Stimulated activated CD4-positive, alpha-beta T cell treated with anti-CD3 and anti-CD28 coated beads, Interleukin-1b, Interleukin-23, amount 100 ng/mL, for 48 hours (primary cell): Measurements from ENCODE around the gene HDAC9.

Source experiments
- DNase-seq: peaks from one replicate; pipeline ENCODE4 v3.0.0-alpha.2; 2020

The HDAC9 gene

DNA sequence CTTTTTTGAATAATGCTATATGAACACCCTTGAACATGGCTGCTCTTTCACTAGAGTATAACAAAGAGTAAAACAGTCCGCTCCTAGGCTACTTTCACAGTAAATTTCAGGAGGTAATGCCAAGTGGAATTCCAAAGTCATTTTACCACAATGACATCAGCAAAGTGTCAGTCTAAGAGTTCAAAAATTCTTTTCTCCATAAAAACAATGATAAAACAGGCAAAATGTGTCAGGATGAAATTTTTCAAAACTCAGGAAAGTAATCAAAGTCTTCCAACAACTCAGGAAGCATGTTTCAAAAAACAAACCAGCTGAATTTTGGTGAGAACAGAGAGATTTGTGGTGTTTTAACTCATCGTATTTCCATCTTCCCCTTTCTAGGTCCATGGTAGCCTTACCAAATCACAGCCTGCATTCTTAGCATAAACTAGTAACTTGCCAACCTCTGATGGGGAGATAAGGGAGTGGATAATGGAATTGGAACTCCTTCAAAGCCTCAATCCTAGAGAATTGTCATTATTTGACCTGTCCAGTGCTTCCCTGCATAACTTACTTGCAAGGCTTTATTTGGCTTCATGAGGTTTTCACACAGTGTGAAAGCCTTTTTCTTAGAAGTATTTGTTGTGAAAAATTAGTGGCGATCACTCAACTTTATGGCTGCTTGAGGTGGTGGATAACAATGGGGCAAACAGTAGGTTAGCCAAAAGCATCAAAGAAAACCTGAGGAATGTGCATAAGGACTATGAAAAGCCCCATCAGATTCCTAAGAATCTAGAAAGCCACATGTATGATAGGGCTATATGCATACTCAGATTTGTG is 302.7 kb downstream of the HDAC9 start:
- DNase-seq: no peak

DNA sequence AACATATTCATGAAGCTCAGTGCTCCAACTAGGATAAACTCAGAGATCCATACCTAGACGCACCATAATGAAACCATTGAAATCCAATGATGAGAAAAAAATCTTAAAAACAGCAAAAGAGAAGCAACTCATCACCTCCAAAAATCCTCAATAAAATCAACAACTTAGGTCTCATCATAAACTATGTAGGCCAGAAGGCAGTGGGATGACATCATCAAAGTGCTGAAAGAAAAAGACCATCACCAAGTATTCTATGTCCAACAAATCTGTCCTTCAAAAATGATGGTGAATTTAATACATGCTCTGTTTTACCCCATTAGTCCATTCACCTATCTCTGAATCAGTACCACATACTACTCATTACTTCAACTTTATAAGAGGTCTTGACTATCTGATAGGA is 304.4 kb downstream of the HDAC9 start:
- no peak for DNase-seq

DNA sequence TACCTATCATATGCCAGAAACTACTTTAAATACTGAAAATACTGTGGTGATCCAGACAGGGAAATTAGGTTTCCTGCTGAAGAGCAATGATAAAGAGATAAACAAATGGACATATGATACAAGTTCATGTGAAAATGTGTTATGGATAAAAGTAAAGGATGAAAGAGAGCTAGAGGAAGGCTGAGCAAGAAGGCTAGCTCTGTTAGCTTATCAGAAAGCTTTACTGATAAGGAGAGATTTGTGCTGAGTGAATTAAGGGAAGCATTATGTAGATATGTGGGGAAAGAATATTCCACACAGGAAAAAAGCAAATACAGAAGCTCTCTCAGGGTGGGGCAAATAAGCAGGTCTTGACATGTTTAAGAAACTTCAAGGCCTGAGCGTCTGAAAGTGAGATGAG is 308.4 kb downstream of the HDAC9 start:
- no peak for DNase-seq

DNA sequence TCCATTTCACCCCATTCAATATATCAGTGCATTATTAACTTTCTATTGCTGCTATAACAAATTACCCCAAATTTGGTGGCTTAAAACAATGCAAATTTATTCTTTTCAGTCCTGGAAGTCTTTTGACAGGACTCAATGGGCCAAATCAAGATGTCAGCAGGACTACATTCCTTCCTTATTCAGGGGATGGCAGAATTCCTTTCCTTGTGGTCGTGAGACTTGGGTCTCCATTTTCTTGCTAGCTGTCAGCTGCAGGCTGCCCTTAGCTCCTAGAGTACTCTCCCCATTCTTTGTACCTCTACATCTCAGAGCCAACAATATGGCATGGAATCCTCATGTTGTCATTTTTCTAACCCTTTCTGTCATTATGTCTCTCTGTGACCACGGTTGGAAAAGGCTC is 310.6 kb downstream of the HDAC9 start:
- no peak for DNase-seq

DNA sequence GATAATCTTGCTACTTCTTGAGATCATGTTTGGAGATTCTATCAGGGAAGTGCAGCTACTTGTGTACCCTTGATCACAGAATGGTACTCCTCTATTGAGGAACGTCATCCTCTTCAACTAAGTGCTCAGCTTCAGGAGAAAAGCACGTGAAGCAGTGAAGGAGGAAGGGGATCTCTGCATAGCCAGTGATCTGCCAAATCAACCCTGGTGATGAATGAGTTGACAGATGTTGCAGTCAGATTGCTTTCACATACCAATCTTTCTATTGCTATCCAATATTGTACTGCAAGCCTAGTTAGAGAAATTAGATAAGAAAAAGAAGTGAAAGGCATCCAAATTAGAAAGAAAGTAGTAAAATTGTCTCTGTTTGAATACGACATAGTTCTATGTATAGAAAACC is 312.5 kb downstream of the HDAC9 start:
- no peak for DNase-seq

DNA sequence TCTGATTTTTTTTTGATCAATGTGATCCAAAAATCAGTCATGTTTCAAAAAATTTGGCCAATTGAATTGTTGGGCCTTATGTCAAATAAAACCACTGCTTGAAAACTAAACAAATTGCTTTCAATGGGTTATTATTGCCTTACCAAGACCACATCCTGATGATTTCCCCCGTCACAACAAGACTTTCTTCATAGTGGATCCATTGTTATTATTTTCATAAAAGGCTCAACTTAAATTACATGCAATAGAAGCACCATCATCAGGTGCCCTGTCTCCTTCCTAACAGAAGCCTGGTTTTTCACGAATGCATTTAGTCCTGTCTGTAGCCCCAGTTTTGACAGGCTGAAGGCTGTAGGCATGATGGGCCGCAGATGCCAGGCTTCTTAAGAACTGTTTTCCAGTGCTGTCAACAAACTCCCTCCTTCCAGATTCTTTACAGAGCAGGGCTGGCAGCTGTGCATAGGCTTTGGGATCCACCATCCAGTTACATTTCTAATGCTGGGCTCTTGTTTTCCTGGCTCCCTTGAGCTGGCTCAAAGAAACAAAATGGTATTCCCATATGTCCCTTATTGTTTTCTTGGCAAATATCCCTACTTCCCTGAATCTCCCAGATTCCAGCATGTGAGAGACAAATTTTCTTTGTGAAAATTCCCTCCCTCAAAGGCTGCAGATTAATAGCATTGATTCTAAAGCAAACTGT is 319.9 kb downstream of the HDAC9 start:
- no peak for DNase-seq

DNA sequence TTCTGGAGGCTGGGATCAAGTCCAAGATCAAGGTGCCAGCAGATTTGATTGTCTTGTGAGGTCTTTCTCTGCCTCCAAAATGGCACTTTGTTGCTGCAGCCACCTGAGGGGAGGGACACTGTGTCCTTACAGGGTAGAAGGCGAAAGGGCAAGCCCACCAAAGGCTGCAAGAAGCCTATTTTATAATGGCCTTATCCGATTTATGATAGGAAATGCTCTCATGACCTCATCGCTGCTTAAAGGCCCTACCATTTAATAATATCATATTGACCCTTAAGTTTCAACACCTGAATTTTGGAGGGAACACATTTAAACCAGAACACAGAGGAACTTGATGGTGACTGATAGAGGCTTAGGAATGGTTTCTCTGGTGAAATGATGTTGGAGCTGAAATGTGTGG is 325.4 kb downstream of the HDAC9 start:
- DNase-seq: no peak

DNA sequence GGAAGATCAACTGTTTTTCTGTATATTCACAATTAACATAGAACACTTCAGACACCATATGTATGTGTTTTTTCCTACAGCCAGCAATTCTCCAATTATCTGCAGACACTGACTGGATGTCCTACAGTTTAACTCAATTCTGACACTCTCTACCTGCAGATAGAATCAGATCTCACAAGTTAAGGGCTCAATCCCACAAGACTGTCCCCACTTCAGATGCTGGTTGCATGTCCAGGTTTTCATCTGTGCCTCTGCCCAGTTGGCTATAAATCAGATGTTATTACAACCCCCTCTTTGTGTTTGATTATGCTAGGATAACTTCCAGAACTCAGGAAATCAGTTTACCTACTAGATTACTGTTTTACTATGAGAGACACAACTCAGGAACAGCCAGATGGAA is 326.0 kb downstream of the HDAC9 start:
- no peak for DNase-seq

DNA sequence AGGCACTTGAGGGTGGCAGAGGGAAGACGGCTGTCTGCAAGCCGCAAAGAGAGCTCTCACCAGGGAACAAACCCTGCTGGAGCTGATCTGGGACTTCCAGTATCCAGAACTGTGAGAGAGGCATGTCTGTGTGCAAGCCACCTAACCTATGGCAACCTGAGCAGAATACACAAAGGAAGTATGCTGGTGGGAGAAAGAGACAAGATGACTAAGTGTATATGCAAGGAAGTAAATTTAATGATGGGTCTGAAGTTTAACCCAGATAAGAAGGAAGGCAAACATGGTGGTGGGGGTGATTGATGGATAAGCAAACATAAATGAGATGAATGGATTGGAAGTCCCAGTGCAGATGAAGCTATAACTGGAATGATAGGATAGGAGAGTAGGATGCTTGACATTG is 328.6 kb downstream of the HDAC9 start:
- no peak for DNase-seq

DNA sequence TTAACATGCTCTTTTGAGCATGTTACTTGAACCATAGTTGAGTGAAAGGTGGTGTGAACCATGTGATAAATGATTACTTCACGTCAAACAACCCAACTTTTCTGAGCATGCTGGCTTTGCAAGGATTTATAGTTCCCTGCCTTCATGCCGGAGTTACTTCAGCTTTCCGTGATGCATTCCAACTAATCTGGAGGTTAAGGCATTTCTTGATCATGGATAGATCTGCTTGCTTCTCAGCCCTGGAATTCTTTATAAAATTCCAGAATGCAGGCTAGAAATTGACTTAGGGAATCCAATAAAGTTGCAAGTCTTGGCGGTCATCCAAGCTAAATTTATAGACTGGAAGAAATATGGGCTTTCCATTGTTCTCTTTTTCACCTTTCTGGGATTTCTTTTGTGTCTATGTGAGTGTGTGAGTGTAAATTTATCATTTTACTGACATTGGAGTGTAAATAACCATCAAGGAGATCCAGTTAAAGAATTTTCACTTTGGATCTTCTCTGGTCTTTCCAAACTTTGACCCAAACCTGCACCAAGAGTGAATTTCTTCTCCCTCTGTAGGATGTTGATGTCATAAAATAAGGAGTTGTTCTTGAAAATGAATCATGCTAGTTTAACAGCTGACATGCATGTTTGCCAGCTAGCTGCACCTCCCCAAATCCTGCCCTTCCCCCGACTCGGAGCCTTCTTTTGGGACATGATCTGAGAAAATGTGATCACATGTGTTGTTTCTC is 332.9 kb downstream of the HDAC9 start:
- no peak for DNase-seq

DNA sequence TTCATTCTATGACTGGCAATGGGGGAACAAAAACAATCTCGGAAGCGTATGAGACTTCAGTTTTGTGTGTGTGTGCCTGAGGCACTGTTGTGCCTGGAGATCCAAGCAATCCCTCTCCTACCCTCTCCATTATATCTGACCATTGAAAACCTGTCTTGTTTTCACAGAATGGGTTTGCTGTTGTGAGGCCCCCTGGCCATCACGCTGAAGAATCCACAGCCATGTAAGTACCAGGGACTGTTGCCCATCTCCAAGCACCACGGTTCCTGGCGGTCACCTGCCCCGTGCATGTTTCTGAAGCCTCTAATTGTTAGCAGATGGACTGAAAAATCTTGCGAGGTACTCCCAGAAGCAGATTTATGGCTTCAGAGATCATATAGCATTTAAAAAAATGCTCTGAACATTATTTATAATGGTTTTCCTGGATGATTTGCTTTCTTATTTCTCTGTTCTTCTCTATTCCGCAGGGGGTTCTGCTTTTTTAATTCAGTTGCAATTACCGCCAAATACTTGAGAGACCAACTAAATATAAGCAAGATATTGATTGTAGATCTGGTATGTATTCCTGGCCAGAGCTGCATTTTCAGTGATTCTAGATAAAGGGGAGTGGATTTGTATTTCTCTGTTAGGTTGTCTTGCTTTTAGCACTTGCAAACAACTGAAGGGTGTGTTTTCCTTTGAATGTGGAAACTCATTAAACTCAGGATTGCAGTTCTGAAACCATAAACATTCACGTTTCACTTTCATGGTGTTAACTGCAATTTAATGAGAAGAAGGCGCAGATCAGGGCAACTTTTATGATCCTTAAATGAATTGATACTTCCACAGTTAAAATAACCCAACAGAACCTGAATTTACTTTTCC is 333.7 kb downstream of the HDAC9 start:
- no peak for DNase-seq

DNA sequence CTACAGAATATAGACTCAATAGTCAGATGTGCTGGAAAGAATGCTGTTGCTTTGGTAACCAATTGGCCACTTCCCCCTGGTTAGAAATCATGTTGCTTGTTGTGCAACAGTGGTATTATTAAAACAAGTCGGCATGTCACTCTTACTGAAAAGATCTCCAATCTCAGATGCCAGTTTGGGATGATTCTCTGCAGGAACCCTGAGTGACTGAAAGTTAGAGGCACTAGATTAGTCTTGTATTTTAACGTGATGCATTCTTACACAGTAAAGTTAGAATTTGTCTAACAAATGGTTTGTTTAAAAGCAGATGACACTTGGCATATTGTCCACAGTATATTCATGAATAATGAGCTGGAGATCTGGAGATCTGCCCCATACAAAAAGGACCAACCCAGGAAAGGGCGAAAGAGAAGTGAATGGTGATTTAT is 334.3 kb downstream of the HDAC9 start:
- DNase-seq: no peak

DNA sequence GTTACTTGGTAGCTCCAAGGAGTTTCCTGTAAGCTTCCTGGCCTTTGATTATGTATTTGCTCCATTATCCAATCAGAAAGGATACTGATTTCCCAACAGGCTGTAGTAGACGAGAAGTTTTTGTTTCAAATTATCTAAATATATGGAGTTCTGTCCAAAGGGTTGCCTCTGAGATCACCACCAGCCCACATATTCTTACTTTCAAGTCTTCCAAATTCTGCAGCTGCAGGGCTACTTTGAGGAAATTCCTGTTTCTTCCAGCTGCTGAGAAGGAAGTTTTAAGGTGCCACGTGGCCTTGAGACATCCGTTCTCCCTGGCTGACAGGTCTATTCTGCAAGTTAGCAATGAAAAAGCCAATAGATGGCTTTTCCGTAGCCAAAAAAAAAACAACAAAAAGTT is 335.9 kb downstream of the HDAC9 start:
- no peak for DNase-seq

DNA sequence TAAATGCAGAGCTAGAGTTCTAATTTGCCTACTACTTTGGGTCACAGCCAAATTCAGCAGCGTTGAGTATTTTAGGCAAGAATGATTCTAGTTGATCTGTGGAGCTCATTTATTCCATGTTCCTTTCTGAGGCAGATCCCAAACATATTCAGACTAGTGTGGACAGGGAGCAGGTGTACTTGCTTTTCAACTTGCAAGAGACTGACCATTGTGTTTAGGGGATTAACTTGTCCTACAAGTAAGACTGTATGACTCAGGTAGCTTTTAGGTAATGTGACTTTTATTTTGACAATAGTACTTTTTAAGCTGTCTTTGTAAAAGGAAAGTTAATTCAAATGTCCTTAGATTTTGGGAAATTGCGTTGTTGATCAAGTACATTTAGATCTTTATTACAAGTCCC is 336.4 kb downstream of the HDAC9 start:
- DNase-seq: no peak

DNA sequence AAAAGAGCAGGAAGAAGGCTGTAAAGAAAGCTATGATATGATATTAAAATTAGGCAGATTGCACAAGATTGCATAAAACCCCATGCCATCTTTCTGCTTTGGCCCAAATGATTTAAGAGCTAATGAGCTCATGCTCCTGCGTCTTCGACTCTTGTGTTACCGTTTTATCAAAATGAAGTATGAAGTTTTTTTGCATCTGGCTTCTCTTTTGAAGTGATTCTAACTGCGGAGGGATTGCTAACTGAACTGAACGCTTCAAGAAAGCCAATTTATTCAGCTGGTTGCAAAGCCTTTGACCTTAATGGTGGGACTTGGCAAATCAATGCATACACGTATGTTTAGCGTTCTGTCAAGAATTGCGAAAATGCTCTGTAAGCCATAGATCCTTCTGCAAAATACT is 339.0 kb downstream of the HDAC9 start:
- no peak for DNase-seq

DNA sequence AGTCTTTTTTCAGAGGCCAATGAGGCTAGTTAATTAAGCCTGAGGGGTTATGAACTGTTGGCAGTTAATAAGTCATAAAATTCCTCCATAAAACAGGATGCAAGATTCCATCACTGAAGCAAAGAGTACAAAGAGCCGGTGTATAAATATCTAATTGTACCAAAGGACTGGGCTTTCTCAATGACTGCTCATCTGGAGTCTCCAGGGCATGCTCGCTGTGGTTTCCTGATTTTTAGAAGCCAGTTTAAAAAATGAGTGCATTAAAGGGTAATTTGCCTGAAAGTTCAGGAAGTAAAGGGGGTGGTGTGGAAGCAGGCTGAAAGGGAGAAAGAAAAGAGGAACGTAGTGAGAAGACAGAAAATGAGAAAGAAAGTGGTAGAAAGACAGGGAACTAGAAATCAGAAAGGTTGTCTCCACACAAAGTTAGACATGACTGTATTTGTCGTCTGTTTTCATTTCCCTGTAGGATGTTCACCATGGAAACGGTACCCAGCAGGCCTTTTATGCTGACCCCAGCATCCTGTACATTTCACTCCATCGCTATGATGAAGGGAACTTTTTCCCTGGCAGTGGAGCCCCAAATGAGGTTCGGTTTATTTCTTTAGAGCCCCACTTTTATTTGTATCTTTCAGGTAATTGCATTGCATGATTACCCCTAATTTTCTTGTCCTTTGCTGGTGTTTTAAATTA is 339.6 kb downstream of the HDAC9 start:
- DNase-seq: no peak

DNA sequence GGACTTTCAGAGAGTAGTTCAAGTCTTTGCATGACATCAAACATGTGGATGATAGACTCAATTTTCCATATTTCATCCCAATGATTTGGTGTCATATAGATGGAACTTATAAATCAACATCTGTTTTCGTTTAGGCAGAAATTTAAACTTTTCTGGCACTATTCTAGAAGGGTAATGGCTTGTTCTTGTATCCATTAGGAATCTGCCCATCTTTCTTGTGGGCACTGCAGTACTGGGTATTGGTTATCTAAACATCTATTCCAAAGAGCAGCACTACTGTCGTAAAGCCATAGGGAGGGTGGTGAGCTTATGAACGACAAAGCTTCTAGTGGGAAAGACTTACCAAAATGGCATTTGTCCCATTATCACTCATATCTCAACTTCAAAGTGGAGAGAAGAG is 348.4 kb downstream of the HDAC9 start:
- DNase-seq: no peak

DNA sequence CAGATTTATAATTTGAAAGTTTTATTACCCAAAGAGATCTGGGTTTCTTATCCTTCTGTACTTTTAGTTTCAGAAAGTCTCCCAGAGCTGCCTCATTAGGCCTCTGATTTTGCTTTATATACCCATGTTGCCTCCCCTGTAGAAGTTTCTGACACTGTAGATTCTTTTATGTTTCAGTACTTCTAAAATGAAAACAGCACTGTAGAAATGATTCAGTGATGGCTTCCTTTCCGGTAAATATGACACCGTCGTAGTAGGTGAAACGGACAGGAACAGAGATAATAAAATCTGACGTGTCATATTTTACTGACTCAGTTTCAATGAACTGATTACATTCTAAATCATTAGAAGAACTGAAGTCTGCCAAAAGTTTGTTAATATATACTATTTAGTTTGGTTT is 349.2 kb downstream of the HDAC9 start:
- DNase-seq: no peak

DNA sequence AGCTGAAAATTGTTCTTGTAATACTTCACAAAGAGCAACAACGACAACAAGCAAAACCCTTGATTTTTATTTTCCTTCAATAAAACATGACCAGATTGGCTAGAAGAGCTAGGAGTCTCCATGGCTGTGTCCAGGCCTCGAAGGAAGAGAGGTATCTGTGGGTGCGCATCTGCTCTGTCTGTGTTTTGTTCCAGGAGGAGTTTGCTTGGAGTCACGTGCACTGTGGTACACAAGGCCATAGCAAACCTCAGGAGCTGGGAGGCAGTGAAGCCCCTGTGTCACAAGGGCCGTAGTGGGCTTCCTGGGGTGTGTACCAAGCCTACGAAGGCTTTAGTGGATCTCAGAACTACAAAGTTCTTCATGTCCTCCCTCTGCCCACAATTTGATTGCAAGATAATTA is 350.2 kb downstream of the HDAC9 start:
- no peak for DNase-seq

DNA sequence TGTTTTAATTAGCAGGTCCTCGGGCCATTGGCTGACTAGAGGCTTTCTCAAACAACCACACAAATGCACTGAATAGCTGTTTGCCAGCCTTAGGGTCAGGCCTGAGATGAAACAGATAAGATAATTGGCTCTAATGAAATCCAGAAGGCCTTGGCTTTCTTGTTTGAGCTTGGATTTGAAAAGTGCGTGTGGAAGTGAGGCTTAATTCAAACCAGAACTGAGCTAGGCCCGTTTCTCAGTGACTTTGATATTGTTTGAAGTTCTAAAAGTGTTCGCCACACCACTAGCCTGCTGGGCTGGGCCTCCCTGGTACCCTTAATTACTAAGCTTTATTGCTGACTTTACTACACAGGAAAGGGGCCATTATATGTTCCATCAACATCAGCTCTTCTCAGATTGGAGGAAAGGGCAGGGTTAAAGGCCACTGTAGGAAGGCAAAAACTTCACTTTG is 351.2 kb downstream of the HDAC9 start:
- DNase-seq: no peak

DNA sequence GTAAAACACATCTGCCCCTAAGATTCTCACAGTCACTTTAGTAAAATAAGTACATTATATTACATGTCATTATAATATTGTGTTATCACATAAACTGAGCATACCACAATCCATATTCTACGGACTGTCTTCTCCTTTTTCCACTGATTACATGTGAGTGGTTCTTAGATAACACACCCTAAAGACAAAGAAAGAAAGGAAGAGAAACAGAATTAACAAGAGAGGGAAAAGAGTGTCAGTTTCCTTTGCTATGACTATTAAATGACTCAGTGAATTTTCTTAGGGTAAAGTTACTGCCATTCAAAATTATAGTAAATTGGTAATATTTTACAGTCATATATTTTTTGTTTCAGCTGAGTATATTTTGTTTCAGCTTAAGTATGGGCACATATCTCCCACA is 353.6 kb downstream of the HDAC9 start:
- no peak for DNase-seq

DNA sequence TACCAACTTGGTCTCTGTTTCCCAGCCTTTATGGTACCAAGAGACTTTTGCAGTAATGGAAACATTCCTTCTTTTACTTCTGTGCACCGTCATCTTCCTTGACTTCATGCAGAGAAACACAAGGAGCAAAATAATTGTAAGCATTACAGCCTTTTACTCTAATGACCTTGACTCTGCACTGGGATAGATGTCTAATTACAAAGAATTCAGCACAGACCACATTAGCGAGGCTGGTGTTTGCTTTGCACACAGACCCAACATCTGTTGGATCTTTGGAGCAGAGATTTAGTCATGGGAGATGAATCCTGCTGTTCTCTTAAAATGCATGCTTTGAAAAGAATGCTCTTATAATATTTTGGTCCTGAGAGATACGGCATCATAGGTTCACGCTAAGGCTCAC is 360.2 kb downstream of the HDAC9 start:
- DNase-seq: no peak
